SU-DHL-6 (cell line): ENCODE results near the gene SCG5.

Experiments
- H2AFZ ChIP-seq: fragments of 200-600 bp; sonication (generic); 2 replicates; pipeline ENCODE4 v1.6.1; 2014; ENCODE audit warnings: low read depth, mild to moderate bottlenecking, moderate library complexity, mixed read lengths, antibody characterized with exemption, low read length; ENCODE audit not compliant: severe bottlenecking
- H3F3A ChIP-seq: fragments of 200-600 bp; shearing (Covaris generic); 2 replicates; pipeline ENCODE4 v1.6.0; 2016; ENCODE audit warnings: antibody characterized with exemption, mild to moderate bottlenecking; ENCODE audit not compliant: insufficient read depth
- H3K27ac ChIP-seq: fragments of 200-600 bp; sonication (generic); 2 replicates; pipeline ENCODE4 v1.5.1; 2016; ENCODE audit warnings: low read depth, mild to moderate bottlenecking, low read length, moderate library complexity, mixed read lengths
- H3K27me3 ChIP-seq: fragments of 200-600 bp; sonication (generic), shearing (Covaris generic); 2 replicates; pipeline ENCODE4 v1.6.0; 2014; ENCODE audit warnings: mild to moderate bottlenecking, low read length
- H3K36me3 ChIP-seq: fragments of 200-600 bp; sonication (generic); 2 replicates; pipeline ENCODE4 v1.6.1; 2014; ENCODE audit warnings: mild to moderate bottlenecking, low read length, mixed read lengths
- H3K4me2 ChIP-seq: fragments of 300-600, 200-600 bp; shearing (Covaris generic), sonication (generic); 2 replicates; pipeline ENCODE4 v1.6.0; 2014; ENCODE audit warnings: low read length, low read depth, mild to moderate bottlenecking; ENCODE audit not compliant: poor library complexity, severe bottlenecking
- H3K4me3 ChIP-seq: fragments of 200-600 bp; sonication (generic); 2 replicates; pipeline ENCODE4 v1.5.1; 2014; ENCODE audit warnings: antibody characterized with exemption, low read length, mild to moderate bottlenecking, mixed read lengths; ENCODE audit not compliant: insufficient read depth, poor library complexity, severe bottlenecking
- H3K79me2 ChIP-seq: fragments of 200-600 bp; sonication (generic); 2 replicates; pipeline ENCODE4 v1.6.1; 2014; ENCODE audit warnings: mild to moderate bottlenecking, low read length, moderate library complexity; ENCODE audit not compliant: insufficient read depth
- H3K9ac ChIP-seq: fragments of 200-600 bp; sonication (generic); 2 replicates; pipeline ENCODE4 v1.7.0; 2014; ENCODE audit warnings: mild to moderate bottlenecking, low read length
- H3K9me2 ChIP-seq: fragments of 200-600 bp; sonication (generic); replicated peaks from 2 replicates; pipeline ENCODE4 v1.6.1; 2014; ENCODE audit warnings: low read length; ENCODE audit not compliant: insufficient read depth
- H3K9me3 ChIP-seq: fragments of 200-600 bp; sonication (generic); 2 replicates; pipeline ENCODE4 v1.6.1; 2014; ENCODE audit warnings: low read length, mixed read lengths; ENCODE audit not compliant: insufficient read depth
- H4K20me1 ChIP-seq: fragments of 200-600 bp; sonication (generic); 2 replicates; pipeline ENCODE4 v1.6.1; 2014; ENCODE audit warnings: low read depth, mild to moderate bottlenecking, antibody characterized with exemption, low read length, moderate library complexity, mixed read lengths
- CTCF ChIP-seq: fragments of 200-600 bp; sonication (generic); IDR thresholded peaks from one replicate; pipeline ENCODE4 v1.5.1; 2017; ENCODE audit warnings: antibody characterized with exemption, mild to moderate bottlenecking, low read length, moderate library complexity; ENCODE audit not compliant: insufficient read depth, poor library complexity, severe bottlenecking
- EZH2phosphoT487 ChIP-seq: fragments of 200-600 bp; sonication (generic), shearing (Covaris generic); conservative IDR thresholded peaks from 2 replicates; pipeline ENCODE4 v1.6.1; 2018; ENCODE audit warnings: mild to moderate bottlenecking, antibody characterized with exemption, low read length, moderate library complexity, mixed read lengths

SCG5 gene

GRCh38 chr15:32701863-32702262 lies 60.4 kb downstream of the SCG5 start:
- TF ChIP-seq CTCF, result no peak
- TF ChIP-seq EZH2phosphoT487, result no peak
- Histone ChIP-seq H3K79me2 (no peaks in the 10 kb centered on the region), H3K4me3 (no peak overlapping the region), H3K9me3 (no peaks in the 10 kb centered on the region), H3K9ac (no peak overlapping the region), H3K27ac (no peak overlapping the region), H3K36me3 (no peaks in the 10 kb centered on the region), H3K9me2 (no peaks in the 10 kb centered on the region), H2AFZ (no peak overlapping the region), H3F3A (no peaks in the 10 kb centered on the region), H3K27me3 (no peaks in the 10 kb centered on the region), H4K20me1 (no peaks in the 10 kb centered on the region), H3K4me2 (no peak overlapping the region)

DNA sequence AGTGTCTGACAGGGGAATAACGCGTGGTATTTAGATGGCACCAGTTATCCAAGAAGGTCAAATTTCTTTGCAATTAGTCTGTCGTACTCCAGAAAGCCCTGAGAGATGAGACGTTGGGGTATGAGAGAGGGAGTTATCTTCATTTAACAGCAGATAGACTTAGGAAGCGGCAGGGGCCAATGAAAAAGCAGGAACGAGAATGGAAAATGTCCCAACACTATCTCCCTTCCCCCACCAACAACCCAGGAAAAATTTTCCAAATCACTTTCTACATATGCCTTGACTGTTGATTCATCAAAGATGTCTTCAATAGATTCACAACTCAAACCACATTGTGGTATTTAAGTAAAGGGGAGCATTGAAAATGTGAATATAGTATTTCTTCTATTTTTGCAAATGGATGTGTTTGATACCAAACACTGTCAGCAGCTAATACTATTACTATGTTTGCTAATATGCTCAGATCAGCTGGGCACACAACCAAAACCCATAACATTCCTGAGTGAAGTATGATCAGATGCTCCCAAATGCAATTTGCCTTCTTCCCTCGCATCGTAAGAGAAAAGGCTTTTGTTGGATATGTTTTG lies 63.0 kb downstream of the SCG5 start:
- Histone ChIP-seq H3F3A (no peaks in the 10 kb centered on the region), H3K36me3 (no peaks in the 10 kb centered on the region), H3K79me2 (no peaks in the 10 kb centered on the region), H3K9me2 (no peaks in the 10 kb centered on the region), H3K4me3 (no peak overlapping the region), H4K20me1 (no peaks in the 10 kb centered on the region), H3K4me2 (no peak overlapping the region), H3K9me3 (no peaks in the 10 kb centered on the region), H3K27me3 (no peaks in the 10 kb centered on the region), H2AFZ (no peak overlapping the region), H3K27ac (no peak overlapping the region), H3K9ac (no peak overlapping the region)
- TF ChIP-seq CTCF (no peak), EZH2phosphoT487 (no peak)

DNA sequence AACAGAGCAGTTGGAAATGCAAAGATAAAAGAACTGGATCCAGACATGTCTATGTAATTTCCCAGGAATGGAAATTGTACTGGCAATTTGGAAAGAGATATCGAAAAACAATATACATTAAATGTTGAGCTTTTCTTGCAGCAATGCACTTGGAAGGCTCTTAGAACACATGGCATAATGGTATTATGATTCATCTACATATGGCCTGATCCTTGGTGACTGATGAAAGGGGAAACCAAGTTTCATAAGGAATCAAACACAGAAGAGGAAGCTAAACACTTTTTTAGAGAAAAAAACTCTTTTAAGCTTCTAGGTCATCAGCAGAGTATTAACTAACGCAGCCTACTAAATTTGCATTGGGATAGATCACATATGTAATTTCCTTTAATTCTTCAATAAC lies 63.9 kb downstream of the SCG5 start:
- Histone ChIP-seq H4K20me1 (no peaks in the 10 kb centered on the region), H3K27ac (no peak overlapping the region), H3K9ac (no peak overlapping the region), H3K4me3 (no peak overlapping the region), H3K27me3 (no peaks in the 10 kb centered on the region), H3F3A (no peaks in the 10 kb centered on the region), H3K9me2 (no peaks in the 10 kb centered on the region), H2AFZ (no peak overlapping the region), H3K36me3 (no peaks in the 10 kb centered on the region), H3K9me3 (no peaks in the 10 kb centered on the region), H3K79me2 (no peaks in the 10 kb centered on the region), H3K4me2 (no peak overlapping the region)
- TF ChIP-seq CTCF (no peak), EZH2phosphoT487 (no peak)
